Activated naive CD4-positive, alpha-beta T cell treated with anti-CD3 and anti-CD28 coated beads for 36 hours (primary cell): ENCODE data around the gene CD276. TPM values are rescaled to one million over a fixed set of nuclear protein-coding genes. Genes with fewer than 3 reads are reported as not detected.
"Not testable (repeated sequence)": the region's sequence is repeated elsewhere in the genome, so short reads cannot be mapped to it uniquely, and the experiment has no call there.

Experiments used
- CTCF ChIA-PET: fragments of 350-600 bp; sonication (Branson Sonifier 250); formaldehyde crosslinking; loops from one replicate; lab custom pipeline; 2021; ENCODE audit warnings: antibody characterized with exemption; lab: Charles Lee
- DNase-seq: peaks from one replicate; pipeline ENCODE4 v3.0.0-alpha.2; 2020
- H3K27ac Mint-ChIP-seq: one replicate; pipeline ENCODE4 v1.8.0; 2021; ENCODE audit warnings: mild to moderate bottlenecking, mixed read lengths
- H3K27me3 Mint-ChIP-seq: one replicate; pipeline ENCODE4 v1.8.0; 2021; ENCODE audit warnings: low read depth, mixed read lengths
- H3K36me3 Mint-ChIP-seq: one replicate; pipeline ENCODE4 v1.8.0; 2021; ENCODE audit warnings: low read depth, mixed read lengths
- H3K4me1 Mint-ChIP-seq: one replicate; pipeline ENCODE4 v1.8.0; 2021; ENCODE audit warnings: low read depth, mixed read lengths
- H3K4me3 Mint-ChIP-seq: one replicate; pipeline ENCODE4 v1.8.0; 2021; ENCODE audit warnings: mild to moderate bottlenecking, moderate library complexity, mixed read lengths
- H3K9me3 Mint-ChIP-seq: one replicate; pipeline ENCODE4 v1.8.0; 2021; ENCODE audit warnings: mixed read lengths
- intact Hi-C: fragments of 100-400 bp; cut with micrococcal nuclease; formaldehyde crosslinking; loops from one replicate; pipeline ENCODE4 v1.15.1; 2023
- total RNA-seq, 2 experiments: library from RNA; stranded (reverse); gene quantifications; one replicate each; pipeline ENCODE4 v1.2.3, GENCODE V29; 2021

CD276 gene
- total RNA-seq: 1 to 10 TPM; 1.2 to 1.3 TPM

DNA sequence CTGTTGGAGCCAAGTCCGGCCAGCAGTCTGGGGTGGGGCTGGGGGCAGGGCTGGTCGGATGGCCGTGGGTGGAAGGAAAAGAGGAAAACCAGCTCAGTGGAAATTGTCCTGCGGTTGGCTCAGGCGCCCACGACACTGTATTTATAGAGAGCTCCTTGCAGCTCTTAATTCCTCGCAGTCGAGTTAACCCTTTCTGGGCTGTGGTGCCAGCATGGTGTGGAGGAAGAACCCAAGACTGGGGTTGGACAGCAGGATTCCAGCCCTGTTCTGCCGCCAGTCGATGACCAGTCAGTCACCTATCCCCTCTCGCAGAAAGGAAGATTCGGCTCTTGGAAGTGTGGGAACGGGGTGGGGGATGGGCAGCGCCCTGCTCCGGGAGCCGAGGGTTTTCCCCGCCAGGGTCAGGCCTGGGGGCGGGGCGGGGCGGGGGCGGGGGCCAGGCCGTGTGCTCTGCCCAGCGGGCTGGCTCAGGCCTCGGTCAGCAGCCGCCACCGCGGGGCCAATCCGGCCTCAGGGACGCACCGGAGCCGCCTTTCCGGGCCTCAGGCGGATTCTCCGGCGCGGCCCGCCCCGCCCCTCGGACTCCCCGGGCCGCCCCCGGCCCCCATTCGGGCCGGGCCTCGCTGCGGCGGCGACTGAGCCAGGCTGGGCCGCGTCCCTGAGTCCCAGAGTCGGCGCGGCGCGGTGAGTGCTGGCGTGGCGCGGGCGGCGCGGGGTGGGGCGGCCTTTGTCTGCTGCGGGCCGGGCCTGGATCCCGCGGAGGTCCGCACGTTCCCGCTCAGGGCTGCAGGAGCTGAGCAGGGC is at the start of gene CD276:
TSS of gene CD276 (plus strand) at position 607 of the 804 bp plus-strand sequence. CDS start 15,257 bp downstream, outside the sequence.
- CTCF ChIA-PET: interaction anchor here (0.8 to 3.1 kb wide), 4 partner anchors 15 to 1151 kb away, joined by 4 to 26 read pairs (median 6); no protein-coding TSS in a partner anchor
- no peaks in the 10 kb centered on the region for H3K36me3 Mint-ChIP-seq
- H3K27me3 Mint-ChIP-seq: peaks cover 44% of the 10 kb centered on the region
- intact Hi-C loops: no loop called here
- no peaks in the 10 kb centered on the region for H3K9me3 Mint-ChIP-seq
- no peak for DNase-seq
- peaks cover 18% of the 10 kb centered on the region for H3K4me1 Mint-ChIP-seq
- no peak within 1 kb of the TSS for H3K27ac Mint-ChIP-seq
- peak within 1 kb of the TSS; percentile 66 for H3K4me3 Mint-ChIP-seq

GRCh38 chr15:73637527-73637926 is 46.7 kb upstream of the CD276 start:
- Mint-ChIP-seq H3K27me3 (peaks cover 22% of the 10 kb centered on the region), H3K4me3 (no peak overlapping the region), H3K4me1 (peaks cover 17% of the 10 kb centered on the region), H3K36me3 (no peaks in the 10 kb centered on the region), H3K9me3 (peaks cover 2% of the 10 kb centered on the region), H3K27ac (no peak overlapping the region)
- intact Hi-C loops: loop anchor here (2.0 to 10.0 kb wide), 4 partner anchors 270 to 1523 kb away; partner anchors contain the start of genes ARIH1, MYO9A and SENP8
- CTCF ChIA-PET: interaction anchor here (0.6 to 14.8 kb wide), 15 partner anchors 8 to 360 kb away, joined by 3 to 414 read pairs (median 7); no protein-coding TSS in a partner anchor
- DNase-seq: no peak

GRCh38 chr15:73639464-73639863 is 44.7 kb upstream of the CD276 start:
- not testable (repeated sequence) for H3K4me3 Mint-ChIP-seq, H3K36me3 Mint-ChIP-seq, H3K27ac Mint-ChIP-seq, H3K4me1 Mint-ChIP-seq, DNase-seq, H3K9me3 Mint-ChIP-seq
- H3K27me3 Mint-ChIP-seq: peaks cover 22% of the 10 kb centered on the region
- CTCF ChIA-PET: interaction anchor here (0.9 to 14.8 kb wide), 3 partner anchors 11 to 61 kb away, joined by 3 to 414 read pairs (median 5); no protein-coding TSS in a partner anchor
- intact Hi-C loops: loop anchor here (5.0 to 10.0 kb wide), 3 partner anchors 268 to 1525 kb away; partner anchors contain the start of genes ARIH1, MYO9A and SENP8

DNA sequence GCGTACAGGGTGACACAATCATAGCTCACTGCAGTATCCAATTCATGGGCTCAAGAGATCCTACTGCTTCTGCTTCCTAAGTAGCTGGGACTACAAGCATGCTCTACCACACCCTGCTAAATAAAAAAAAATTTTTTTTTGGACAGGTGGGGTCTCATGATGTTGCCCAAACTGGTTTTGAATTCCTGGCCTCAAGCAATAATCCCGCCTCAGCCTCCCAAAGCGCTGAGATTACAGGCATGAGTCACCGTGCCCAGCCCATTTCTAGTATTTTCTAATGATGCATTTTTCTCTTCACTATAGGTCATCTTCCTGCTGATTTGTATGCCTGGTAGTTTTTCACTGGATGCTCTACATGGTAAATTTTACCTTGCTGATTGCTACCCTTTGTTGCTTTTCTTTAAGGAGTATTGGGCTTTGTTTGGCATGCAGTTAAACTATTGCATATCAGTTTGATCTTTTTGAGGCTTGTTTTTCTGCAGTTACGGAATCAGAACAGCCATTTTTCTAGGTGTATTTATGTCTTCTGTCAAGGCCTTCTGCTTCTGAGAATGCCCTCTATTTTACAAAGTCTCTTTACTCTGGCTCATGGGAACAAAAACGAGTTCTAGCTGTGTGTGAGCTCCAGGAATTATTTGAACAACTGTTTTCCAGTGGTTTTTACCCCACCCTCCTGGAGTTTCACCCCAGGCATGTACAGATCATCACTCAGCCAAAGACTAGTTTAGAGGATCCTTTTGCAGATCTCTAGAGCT is 36.7 kb upstream of the CD276 start:
- H3K27ac Mint-ChIP-seq: no peak overlapping the region
- peaks cover 5% of the 10 kb centered on the region for H3K27me3 Mint-ChIP-seq
- no peaks in the 10 kb centered on the region for H3K36me3 Mint-ChIP-seq
- CTCF ChIA-PET: interaction anchor here (5.2 kb wide), 1 partner anchor 11 kb away, joined by 40 read pairs; no protein-coding TSS in a partner anchor
- peaks cover 2% of the 10 kb centered on the region for H3K9me3 Mint-ChIP-seq
- intact Hi-C loops: no loop called here
- H3K4me1 Mint-ChIP-seq: peaks cover 28% of the 10 kb centered on the region
- DNase-seq: no peak
- no peak overlapping the region for H3K4me3 Mint-ChIP-seq

DNA sequence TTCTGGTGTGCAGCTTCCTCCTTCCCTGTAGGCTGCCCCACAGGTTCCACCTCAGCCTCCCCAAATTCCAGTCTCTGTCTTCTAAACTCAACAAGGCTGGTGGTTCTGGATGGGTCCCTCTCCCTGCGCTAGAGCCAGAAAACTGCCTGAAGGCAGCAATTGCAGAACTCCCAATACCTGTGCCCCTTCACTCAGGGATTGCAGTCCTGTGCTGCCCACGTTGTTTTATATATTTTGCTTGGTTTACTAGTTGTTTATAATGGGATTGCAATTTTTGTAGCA is 36.2 kb upstream of the CD276 start:
- intact Hi-C loops: no loop called here
- Mint-ChIP-seq H3K36me3 (no peaks in the 10 kb centered on the region), H3K4me1 (peaks cover 28% of the 10 kb centered on the region), H3K4me3 (no peak overlapping the region), H3K27me3 (peaks cover 7% of the 10 kb centered on the region), H3K9me3 (peaks cover 2% of the 10 kb centered on the region), H3K27ac (no peak overlapping the region)
- CTCF ChIA-PET: interaction anchor here (5.2 kb wide), 1 partner anchor 11 kb away, joined by 40 read pairs; no protein-coding TSS in a partner anchor
- DNase-seq: no peak

GRCh38 chr15:73650416-73651126 is 33.6 kb upstream of the CD276 start:
- H3K4me1 Mint-ChIP-seq: peaks cover 28% of the 10 kb centered on the region
- peak; percentile 48 for DNase-seq
- H3K4me3 Mint-ChIP-seq: no peak overlapping the region
- H3K27ac Mint-ChIP-seq: peak overlapping the region; percentile 60
- CTCF ChIA-PET: interaction anchor here (0.9 to 3.0 kb wide), 5 partner anchors 10 to 55 kb away, joined by 5 to 18 read pairs (median 7); no protein-coding TSS in a partner anchor
- intact Hi-C loops: loop anchor here (1.0 to 5.0 kb wide), 4 partner anchors 17 to 868 kb away; partner anchors contain the start of genes ADPGK and NPTN
- H3K9me3 Mint-ChIP-seq: peaks cover 2% of the 10 kb centered on the region
- H3K27me3 Mint-ChIP-seq: peaks cover 15% of the 10 kb centered on the region
- H3K36me3 Mint-ChIP-seq: peaks cover 2% of the 10 kb centered on the region

DNA sequence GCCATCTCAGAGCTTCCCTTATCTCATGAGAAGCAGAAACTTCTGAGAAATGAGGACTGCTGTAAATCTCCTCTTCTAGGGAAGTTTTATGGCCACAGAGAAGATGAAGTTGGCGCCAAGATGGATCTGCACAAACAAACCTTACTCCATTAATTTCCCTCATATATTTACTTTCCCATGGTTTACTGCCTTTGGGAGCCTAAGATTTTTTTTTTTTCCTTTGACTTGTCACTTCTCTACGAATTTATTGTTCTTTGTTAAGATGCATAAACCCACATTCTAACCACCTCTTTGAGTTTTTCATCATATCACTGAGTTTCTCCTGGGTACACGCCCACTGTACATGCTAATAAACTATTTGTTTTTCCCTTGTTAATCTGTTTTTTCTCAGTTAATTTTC is 29.5 kb upstream of the CD276 start:
- Mint-ChIP-seq H3K27me3 (peaks cover 18% of the 10 kb centered on the region), H3K27ac (no peak overlapping the region), H3K4me3 (no peak overlapping the region), H3K4me1 (peaks cover 22% of the 10 kb centered on the region), H3K36me3 (peaks cover 2% of the 10 kb centered on the region), H3K9me3 (peaks cover 2% of the 10 kb centered on the region)
- intact Hi-C loops: loop anchor here (5.0 kb wide), 1 partner anchor 872 kb away; the partner anchor contains the start of gene ADPGK
- no peak for DNase-seq
- CTCF ChIA-PET: interaction anchor here (0.7 to 1.4 kb wide), 3 partner anchors 18 to 43 kb away, joined by 3 to 4 read pairs (median 3); no protein-coding TSS in a partner anchor

DNA sequence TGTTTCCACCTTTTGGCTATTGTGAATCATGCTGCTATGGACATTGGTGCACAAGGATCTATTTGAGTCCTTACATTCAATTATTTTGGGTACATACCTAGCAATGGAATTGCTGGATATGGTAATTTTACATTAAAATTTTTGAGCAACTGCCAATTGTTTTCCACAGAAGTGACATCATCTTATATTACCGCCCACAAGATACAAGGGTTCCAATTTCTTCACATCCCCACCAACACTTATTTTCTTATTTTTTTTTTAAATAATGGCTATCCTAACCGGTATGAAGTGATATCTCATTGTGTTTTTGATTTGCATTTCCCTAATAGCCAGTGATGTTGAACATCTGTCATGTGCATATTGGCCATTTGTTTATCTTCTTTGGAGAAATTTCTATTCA is 28.5 kb upstream of the CD276 start:
- CTCF ChIA-PET: no interaction called here
- peaks cover 2% of the 10 kb centered on the region for H3K9me3 Mint-ChIP-seq
- no peak overlapping the region for H3K27ac Mint-ChIP-seq
- H3K36me3 Mint-ChIP-seq: peaks cover 2% of the 10 kb centered on the region
- no peak overlapping the region for H3K4me3 Mint-ChIP-seq
- DNase-seq: no peak
- peaks cover 24% of the 10 kb centered on the region for H3K27me3 Mint-ChIP-seq
- peaks cover 18% of the 10 kb centered on the region for H3K4me1 Mint-ChIP-seq
- intact Hi-C loops: no loop called here

DNA sequence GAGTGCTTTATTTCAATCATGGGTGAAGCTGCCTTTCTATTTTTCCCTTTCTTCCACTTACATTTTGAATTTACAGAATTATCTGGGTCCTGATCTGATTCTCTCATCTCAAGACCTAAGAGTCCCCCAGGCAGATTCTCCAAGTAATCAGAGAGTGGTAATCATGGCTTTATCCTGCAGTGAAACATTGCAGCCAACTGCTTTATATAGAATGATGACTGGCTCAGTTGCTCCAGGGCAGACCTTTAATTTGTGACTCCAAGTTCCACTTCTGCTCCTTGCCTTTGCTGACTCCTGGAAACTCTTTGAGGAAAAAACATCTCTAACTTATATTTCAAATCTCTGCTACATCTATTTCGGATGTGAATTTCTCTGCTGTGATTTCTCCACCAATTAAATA is 25.5 kb upstream of the CD276 start:
- CTCF ChIA-PET: interaction anchor here (0.9 kb wide), 1 partner anchor 19 kb away, joined by 3 read pairs; no protein-coding TSS in a partner anchor
- no peak overlapping the region for H3K27ac Mint-ChIP-seq
- intact Hi-C loops: no loop called here
- no peak for DNase-seq
- H3K9me3 Mint-ChIP-seq: peaks cover 7% of the 10 kb centered on the region
- H3K27me3 Mint-ChIP-seq: peaks cover 25% of the 10 kb centered on the region
- H3K4me3 Mint-ChIP-seq: no peak overlapping the region
- H3K4me1 Mint-ChIP-seq: peaks cover 6% of the 10 kb centered on the region
- no peaks in the 10 kb centered on the region for H3K36me3 Mint-ChIP-seq

DNA sequence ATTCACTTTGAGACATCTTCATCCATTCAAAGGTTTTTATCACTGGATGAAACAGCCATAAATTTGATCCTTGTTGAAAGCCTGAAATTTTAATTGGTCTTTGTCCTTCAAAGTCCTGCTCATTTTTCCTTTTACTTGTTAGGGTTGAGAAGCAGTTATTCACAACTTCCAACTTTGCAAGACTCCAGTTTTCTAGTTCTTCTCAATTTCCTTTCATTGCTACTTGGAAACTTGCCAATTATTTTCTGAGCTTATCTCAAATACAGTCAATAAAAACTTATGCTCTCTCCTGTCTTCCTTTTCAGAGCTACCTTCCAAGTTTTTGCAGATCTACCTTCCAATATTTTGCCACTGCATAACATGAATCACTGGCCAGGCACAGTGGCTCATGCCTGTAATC is 23.7 kb upstream of the CD276 start:
- peaks cover 7% of the 10 kb centered on the region for H3K9me3 Mint-ChIP-seq
- intact Hi-C loops: no loop called here
- peaks cover 21% of the 10 kb centered on the region for H3K27me3 Mint-ChIP-seq
- no peak overlapping the region for H3K27ac Mint-ChIP-seq
- DNase-seq: no peak
- no peaks in the 10 kb centered on the region for H3K36me3 Mint-ChIP-seq
- peaks cover 6% of the 10 kb centered on the region for H3K4me1 Mint-ChIP-seq
- CTCF ChIA-PET: no interaction called here
- H3K4me3 Mint-ChIP-seq: no peak overlapping the region

GRCh38 chr15:73674587-73674986 is 9.6 kb upstream of the CD276 start:
- no peaks in the 10 kb centered on the region for H3K36me3 Mint-ChIP-seq
- no peak overlapping the region for H3K27ac Mint-ChIP-seq
- no peak overlapping the region for H3K4me3 Mint-ChIP-seq
- DNase-seq: no peak
- H3K4me1 Mint-ChIP-seq: no peaks in the 10 kb centered on the region
- peaks cover 29% of the 10 kb centered on the region for H3K27me3 Mint-ChIP-seq
- intact Hi-C loops: loop anchor here (2.0 kb wide), 1 partner anchor 24 kb away; no protein-coding TSS in a partner anchor
- no peaks in the 10 kb centered on the region for H3K9me3 Mint-ChIP-seq
- CTCF ChIA-PET: interaction anchor here (0.8 to 1.2 kb wide), 2 partner anchors 24 to 39 kb away, joined by 4 read pairs; no protein-coding TSS in a partner anchor
